WTC11 (cell line): ENCODE results near the gene TMSB4Y. TPM values are rescaled to one million over a fixed set of nuclear protein-coding genes. Genes with fewer than 3 reads are reported as not detected.

Experiments
- ATAC-seq: fragments of 200-7000 bp; cut with Tn5 transposase; 2 replicates; pipeline ENCODE4 v1.10.0; 2021; ENCODE audit warnings: mild to moderate bottlenecking, moderate library complexity
- CTCF ChIA-PET: fragments of 300-600 bp; sonication (Branson Sonifier 250); formaldehyde crosslinking; loops from one replicate; lab custom pipeline; 2021; ENCODE audit warnings: antibody characterized with exemption; lab: Charles Lee
- POLR2A ChIA-PET: fragments of 350-600 bp; sonication (Branson Sonifier 250); formaldehyde crosslinking; loops from one replicate; lab custom pipeline; 2021; ENCODE audit warnings: antibody characterized with exemption; lab: Charles Lee
- DNase-seq: peaks from one replicate; pipeline ENCODE4 v3.0.0; 2021; ENCODE audit warnings: low spot score
- H3K27ac Mint-ChIP-seq: 2 replicates; pipeline ENCODE4 v1.8.0; 2021; ENCODE audit warnings: mixed read lengths
- H3K27me3 Mint-ChIP-seq: 2 replicates; pipeline ENCODE4 v1.8.0; 2021; ENCODE audit warnings: low read depth, mild to moderate bottlenecking, moderate library complexity, mixed read lengths
- H3K36me3 Mint-ChIP-seq: 2 replicates; pipeline ENCODE4 v1.8.0; 2021; ENCODE audit warnings: mixed read lengths
- H3K4me1 Mint-ChIP-seq: 2 replicates; pipeline ENCODE4 v1.8.0; 2022; ENCODE audit warnings: mixed read lengths
- H3K4me3 Mint-ChIP-seq: 2 replicates; pipeline ENCODE4 v1.8.0; 2021; ENCODE audit warnings: mild to moderate bottlenecking, moderate library complexity, mixed read lengths
- H3K9me3 Mint-ChIP-seq: 2 replicates; pipeline ENCODE4 v1.8.0; 2021; ENCODE audit warnings: mixed read lengths
- CREB1 ChIP-seq: sonication (generic); formaldehyde crosslinking; IDR thresholded peaks from 2 replicates; pipeline ENCODE4 v1.8.0; 2023; ENCODE audit warnings: mild to moderate bottlenecking, missing genetic modification reagents
- EMX1 ChIP-seq: fragments of 250-450 bp; sonication (Bioruptor Pico); IDR thresholded peaks from 2 replicates; pipeline ENCODE4 v1.8.0; 2021; ENCODE audit warnings: mild to moderate bottlenecking
- ETV6 ChIP-seq: sonication (generic); formaldehyde crosslinking; IDR thresholded peaks from 2 replicates; pipeline ENCODE4 v1.8.1; 2022; ENCODE audit warnings: mild to moderate bottlenecking, missing genetic modification reagents
- JUN ChIP-seq: sonication (generic); formaldehyde crosslinking; IDR thresholded peaks from 2 replicates; pipeline ENCODE4 v1.8.0; 2023; ENCODE audit warnings: mild to moderate bottlenecking, missing genetic modification reagents
- KAT7 ChIP-seq: sonication (generic); formaldehyde crosslinking; IDR thresholded peaks from 2 replicates; pipeline ENCODE4 v1.8.1; 2023; ENCODE audit warnings: missing genetic modification reagents, mild to moderate bottlenecking, borderline replicate concordance
- NFYB ChIP-seq: sonication (generic); formaldehyde crosslinking; conservative IDR thresholded peaks from 2 replicates; pipeline ENCODE4 v1.8.0; 2022; ENCODE audit warnings: low read depth, missing genetic modification reagents
- PRRX2 ChIP-seq: fragments of 250-450 bp; sonication (Bioruptor Pico); IDR thresholded peaks from 2 replicates; pipeline ENCODE4 v1.8.0; 2021; ENCODE audit warnings: mild to moderate bottlenecking
- RELA ChIP-seq: sonication (generic); formaldehyde crosslinking; IDR thresholded peaks from 2 replicates; pipeline ENCODE4 v1.8.1; 2022; ENCODE audit warnings: missing genetic modification reagents, mild to moderate bottlenecking, borderline replicate concordance
- SMAD3 ChIP-seq: sonication (generic); formaldehyde crosslinking; IDR thresholded peaks from 2 replicates; pipeline ENCODE4 v1.8.0; 2022; ENCODE audit warnings: missing genetic modification reagents, mild to moderate bottlenecking, borderline replicate concordance
- SP1 ChIP-seq: sonication (generic); formaldehyde crosslinking; conservative IDR thresholded peaks from 2 replicates; pipeline ENCODE4 v1.8.1; 2022; ENCODE audit warnings: missing genetic modification reagents
- TCF7 ChIP-seq: sonication (generic); formaldehyde crosslinking; IDR thresholded peaks from 2 replicates; pipeline ENCODE4 v1.8.0; 2022; ENCODE audit warnings: mild to moderate bottlenecking, low read depth, missing genetic modification reagents, moderate library complexity
- TEAD1 ChIP-seq: sonication (generic); formaldehyde crosslinking; IDR thresholded peaks from 2 replicates; pipeline ENCODE4 v1.8.0; 2022; ENCODE audit warnings: mild to moderate bottlenecking, missing genetic modification reagents
- ZNF396 ChIP-seq: fragments of 250-450 bp; sonication (Bioruptor Pico); IDR thresholded peaks from 2 replicates; pipeline ENCODE4 v1.8.0; 2021; ENCODE audit warnings: mild to moderate bottlenecking, moderate library complexity, borderline replicate concordance
- total RNA-seq: library from RNA; stranded (reverse); gene quantifications from 3 replicates; pipeline ENCODE4 v1.2.3, GENCODE V29; 2021
- TF ChIP-seq, protein P1 (sequence below): sonication (generic); formaldehyde crosslinking; IDR thresholded peaks from 2 replicates; pipeline ENCODE4 v1.8.0; 2022; ENCODE audit warnings: mild to moderate bottlenecking, missing genetic modification reagents
- TF ChIP-seq, protein P2 (sequence below): sonication (generic); formaldehyde crosslinking; IDR thresholded peaks from 2 replicates; pipeline ENCODE4 v1.8.1; 2022; ENCODE audit warnings: missing genetic modification reagents, borderline replicate concordance
- TF ChIP-seq, protein P3 (sequence below): sonication (generic); formaldehyde crosslinking; IDR thresholded peaks from 2 replicates; pipeline ENCODE4 v1.8.1; 2023; ENCODE audit warnings: mild to moderate bottlenecking, moderate library complexity, missing genetic modification reagents
- TF ChIP-seq, protein P4 (sequence below): fragments of 250-450 bp; sonication (Bioruptor Pico); IDR thresholded peaks from 2 replicates; pipeline ENCODE4 v1.9.0; 2021; ENCODE audit warnings: mild to moderate bottlenecking
- TF ChIP-seq, protein P5 (sequence below): sonication (generic); formaldehyde crosslinking; conservative IDR thresholded peaks from 2 replicates; pipeline ENCODE4 v1.8.1; 2022; ENCODE audit warnings: mild to moderate bottlenecking, missing genetic modification reagents
- TF ChIP-seq, protein P6 (sequence below): sonication (generic); formaldehyde crosslinking; IDR thresholded peaks from 2 replicates; pipeline ENCODE4 v1.8.1; 2023; ENCODE audit warnings: mild to moderate bottlenecking, missing genetic modification reagents, moderate library complexity
- TF ChIP-seq, protein P7 (sequence below): fragments of 250-450 bp; sonication (Bioruptor Pico); conservative IDR thresholded peaks from 2 replicates; pipeline ENCODE4 v1.9.0; 2021; ENCODE audit warnings: mild to moderate bottlenecking
- TF ChIP-seq, protein P8 (sequence below): sonication (generic); formaldehyde crosslinking; IDR thresholded peaks from 2 replicates; pipeline ENCODE4 v1.8.0; 2023; ENCODE audit warnings: missing genetic modification reagents
- TF ChIP-seq, protein P9 (sequence below): fragments of 250-450 bp; sonication (Bioruptor Pico); IDR thresholded peaks from 2 replicates; pipeline ENCODE4 v1.9.0; 2021; ENCODE audit warnings: mild to moderate bottlenecking

The TMSB4Y gene
- total RNA-seq, 1 experiment from 2014 or later: 3.0 TPM

DNA sequence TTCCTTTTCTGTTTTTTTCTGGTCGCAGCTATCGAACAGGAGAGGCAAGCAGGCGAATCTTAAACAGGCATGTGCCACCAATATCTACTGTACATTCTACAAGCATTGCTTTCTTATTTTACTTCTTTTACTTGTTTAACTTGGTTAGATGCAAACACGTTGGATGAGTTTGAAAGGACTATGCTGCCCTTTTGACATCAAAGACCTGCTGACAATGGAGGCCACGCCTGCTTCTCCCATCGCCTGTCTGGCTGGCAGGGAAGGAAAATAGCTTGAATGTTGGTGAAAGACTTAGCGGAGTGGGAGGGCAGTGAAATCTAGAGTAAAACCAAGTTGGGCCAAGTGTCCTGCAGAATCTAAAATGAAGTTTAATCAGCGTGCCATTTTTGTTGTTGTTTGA is 1.5 kb downstream of the TMSB4Y start:
- Mint-ChIP-seq H3K27me3 (no peaks in the 10 kb centered on the region), H3K4me1 (peaks cover 38% of the 10 kb centered on the region), H3K4me3 (peak overlapping the region; percentile 84), H3K27ac (peak overlapping the region; percentile 94), H3K36me3 (no peaks in the 10 kb centered on the region), H3K9me3 (no peaks in the 10 kb centered on the region)
- TF ChIP-seq TEAD1 (CRISPR knock-in tag): no peak
- TF ChIP-seq, protein P1, sequence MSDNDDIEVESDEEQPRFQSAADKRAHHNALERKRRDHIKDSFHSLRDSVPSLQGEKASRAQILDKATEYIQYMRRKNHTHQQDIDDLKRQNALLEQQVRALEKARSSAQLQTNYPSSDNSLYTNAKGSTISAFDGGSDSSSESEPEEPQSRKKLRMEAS (CRISPR knock-in tag): no peak
- POLR2A ChIA-PET: interaction anchor here (1.5 kb wide), 1 partner anchor 225 kb away, joined by 3 read pairs; the partner anchor contains the start of gene UTY
- no peak for ATAC-seq
- no peak for DNase-seq
- CTCF ChIA-PET: no interaction called here

DNA sequence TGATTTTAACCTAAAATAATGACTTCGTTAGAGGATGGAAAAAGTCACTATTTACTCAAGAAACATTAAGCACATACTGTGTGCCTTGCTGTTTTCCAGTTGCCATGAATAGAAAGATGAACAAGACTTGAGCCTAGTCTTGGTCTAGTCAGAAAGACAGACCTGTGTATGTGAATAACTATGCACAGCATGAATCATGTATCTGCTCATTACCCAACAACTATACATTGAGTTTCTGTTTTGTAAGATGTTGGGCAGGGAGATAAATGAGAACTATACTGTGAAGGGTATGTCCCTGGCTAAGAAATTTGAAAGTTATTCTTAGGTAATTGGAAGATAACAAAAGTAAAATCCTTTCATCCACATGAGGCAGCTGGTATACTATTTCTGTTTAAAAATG is 4.3 kb downstream of the TMSB4Y start:
- Mint-ChIP-seq H3K27ac (no peak overlapping the region), H3K4me1 (peaks cover 22% of the 10 kb centered on the region), H3K27me3 (no peaks in the 10 kb centered on the region), H3K9me3 (no peaks in the 10 kb centered on the region), H3K4me3 (no peak overlapping the region)
- POLR2A ChIA-PET: no interaction called here
- ATAC-seq (no peak), DNase-seq (no peak)
- TF ChIP-seq, protein P2, sequence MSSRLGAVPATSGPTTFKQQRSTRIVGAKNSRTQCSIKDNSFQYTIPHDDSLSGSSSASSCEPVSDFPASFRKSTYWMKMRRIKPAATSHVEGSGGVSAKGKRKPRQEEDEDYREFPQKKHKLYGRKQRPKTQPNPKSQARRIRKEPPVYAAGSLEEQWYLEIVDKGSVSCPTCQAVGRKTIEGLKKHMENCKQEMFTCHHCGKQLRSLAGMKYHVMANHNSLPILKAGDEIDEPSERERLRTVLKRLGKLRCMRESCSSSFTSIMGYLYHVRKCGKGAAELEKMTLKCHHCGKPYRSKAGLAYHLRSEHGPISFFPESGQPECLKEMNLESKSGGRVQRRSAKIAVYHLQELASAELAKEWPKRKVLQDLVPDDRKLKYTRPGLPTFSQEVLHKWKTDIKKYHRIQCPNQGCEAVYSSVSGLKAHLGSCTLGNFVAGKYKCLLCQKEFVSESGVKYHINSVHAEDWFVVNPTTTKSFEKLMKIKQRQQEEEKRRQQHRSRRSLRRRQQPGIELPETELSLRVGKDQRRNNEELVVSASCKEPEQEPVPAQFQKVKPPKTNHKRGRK (CRISPR knock-in tag): no peak
- TF ChIP-seq, protein P3, sequence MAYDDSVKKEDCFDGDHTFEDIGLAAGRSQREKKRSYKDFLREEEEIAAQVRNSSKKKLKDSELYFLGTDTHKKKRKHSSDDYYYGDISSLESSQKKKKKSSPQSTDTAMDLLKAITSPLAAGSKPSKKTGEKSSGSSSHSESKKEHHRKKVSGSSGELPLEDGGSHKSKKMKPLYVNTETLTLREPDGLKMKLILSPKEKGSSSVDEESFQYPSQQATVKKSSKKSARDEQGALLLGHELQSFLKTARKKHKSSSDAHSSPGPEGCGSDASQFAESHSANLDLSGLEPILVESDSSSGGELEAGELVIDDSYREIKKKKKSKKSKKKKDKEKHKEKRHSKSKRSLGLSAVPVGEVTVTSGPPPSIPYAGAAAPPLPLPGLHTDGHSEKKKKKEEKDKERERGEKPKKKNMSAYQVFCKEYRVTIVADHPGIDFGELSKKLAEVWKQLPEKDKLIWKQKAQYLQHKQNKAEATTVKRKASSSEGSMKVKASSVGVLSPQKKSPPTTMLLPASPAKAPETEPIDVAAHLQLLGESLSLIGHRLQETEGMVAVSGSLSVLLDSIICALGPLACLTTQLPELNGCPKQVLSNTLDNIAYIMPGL: no peak
- TF ChIP-seq CREB1 (CRISPR knock-in tag): no peak
- TF ChIP-seq, protein P4, sequence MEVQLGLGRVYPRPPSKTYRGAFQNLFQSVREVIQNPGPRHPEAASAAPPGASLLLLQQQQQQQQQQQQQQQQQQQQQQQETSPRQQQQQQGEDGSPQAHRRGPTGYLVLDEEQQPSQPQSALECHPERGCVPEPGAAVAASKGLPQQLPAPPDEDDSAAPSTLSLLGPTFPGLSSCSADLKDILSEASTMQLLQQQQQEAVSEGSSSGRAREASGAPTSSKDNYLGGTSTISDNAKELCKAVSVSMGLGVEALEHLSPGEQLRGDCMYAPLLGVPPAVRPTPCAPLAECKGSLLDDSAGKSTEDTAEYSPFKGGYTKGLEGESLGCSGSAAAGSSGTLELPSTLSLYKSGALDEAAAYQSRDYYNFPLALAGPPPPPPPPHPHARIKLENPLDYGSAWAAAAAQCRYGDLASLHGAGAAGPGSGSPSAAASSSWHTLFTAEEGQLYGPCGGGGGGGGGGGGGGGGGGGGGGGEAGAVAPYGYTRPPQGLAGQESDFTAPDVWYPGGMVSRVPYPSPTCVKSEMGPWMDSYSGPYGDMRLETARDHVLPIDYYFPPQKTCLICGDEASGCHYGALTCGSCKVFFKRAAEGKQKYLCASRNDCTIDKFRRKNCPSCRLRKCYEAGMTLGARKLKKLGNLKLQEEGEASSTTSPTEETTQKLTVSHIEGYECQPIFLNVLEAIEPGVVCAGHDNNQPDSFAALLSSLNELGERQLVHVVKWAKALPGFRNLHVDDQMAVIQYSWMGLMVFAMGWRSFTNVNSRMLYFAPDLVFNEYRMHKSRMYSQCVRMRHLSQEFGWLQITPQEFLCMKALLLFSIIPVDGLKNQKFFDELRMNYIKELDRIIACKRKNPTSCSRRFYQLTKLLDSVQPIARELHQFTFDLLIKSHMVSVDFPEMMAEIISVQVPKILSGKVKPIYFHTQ (CRISPR knock-in tag): no peak
- TF ChIP-seq, protein P5, sequence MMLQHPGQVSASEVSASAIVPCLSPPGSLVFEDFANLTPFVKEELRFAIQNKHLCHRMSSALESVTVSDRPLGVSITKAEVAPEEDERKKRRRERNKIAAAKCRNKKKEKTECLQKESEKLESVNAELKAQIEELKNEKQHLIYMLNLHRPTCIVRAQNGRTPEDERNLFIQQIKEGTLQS (CRISPR knock-in tag): no peak
- no peak for TF ChIP-seq ETV6 (CRISPR knock-in tag)
- TF ChIP-seq, protein P6, sequence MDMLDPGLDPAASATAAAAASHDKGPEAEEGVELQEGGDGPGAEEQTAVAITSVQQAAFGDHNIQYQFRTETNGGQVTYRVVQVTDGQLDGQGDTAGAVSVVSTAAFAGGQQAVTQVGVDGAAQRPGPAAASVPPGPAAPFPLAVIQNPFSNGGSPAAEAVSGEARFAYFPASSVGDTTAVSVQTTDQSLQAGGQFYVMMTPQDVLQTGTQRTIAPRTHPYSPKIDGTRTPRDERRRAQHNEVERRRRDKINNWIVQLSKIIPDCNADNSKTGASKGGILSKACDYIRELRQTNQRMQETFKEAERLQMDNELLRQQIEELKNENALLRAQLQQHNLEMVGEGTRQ (CRISPR knock-in tag): no peak
- TF ChIP-seq, protein P7, sequence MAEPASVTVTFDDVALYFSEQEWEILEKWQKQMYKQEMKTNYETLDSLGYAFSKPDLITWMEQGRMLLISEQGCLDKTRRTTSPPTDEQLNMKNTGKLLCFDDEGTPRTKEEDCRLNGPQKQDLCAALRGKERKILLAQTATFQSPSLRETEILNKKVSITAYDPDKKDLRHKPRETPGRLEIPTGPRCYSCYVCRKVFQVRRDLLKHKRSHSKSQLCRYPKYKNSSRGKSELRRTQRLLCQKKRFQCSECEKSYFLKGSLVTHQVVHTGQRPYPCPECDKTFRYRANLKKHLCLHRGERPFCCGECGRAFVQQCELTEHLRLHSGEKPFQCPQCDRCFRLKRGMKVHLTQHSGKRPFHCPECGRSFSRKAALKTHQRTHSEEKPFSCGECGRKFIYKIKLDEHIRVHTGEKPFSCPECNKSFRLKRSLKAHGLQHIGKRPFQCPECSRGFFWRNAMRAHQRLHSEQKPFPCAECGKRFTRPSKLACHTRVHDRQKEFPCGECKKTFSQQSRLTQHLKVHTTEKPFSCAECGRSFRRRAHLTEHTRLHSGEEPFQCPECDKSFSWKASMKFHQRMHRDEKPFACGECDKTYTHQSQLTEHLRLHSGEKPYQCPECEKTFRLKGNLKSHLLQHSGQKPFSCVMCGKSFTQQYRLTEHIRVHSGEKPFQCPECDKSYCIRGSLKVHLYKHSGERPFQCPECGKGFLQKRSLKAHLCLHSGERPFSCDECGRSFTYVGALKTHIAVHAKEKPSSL (CRISPR knock-in tag): no peak
- no peak for TF ChIP-seq TCF7 (CRISPR knock-in tag)
- no peak for TF ChIP-seq SMAD3 (CRISPR knock-in tag)
- TF ChIP-seq, protein P8, sequence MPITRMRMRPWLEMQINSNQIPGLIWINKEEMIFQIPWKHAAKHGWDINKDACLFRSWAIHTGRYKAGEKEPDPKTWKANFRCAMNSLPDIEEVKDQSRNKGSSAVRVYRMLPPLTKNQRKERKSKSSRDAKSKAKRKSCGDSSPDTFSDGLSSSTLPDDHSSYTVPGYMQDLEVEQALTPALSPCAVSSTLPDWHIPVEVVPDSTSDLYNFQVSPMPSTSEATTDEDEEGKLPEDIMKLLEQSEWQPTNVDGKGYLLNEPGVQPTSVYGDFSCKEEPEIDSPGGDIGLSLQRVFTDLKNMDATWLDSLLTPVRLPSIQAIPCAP (CRISPR knock-in tag): no peak
- TF ChIP-seq KAT7 (CRISPR knock-in tag): no peak
- TF ChIP-seq, protein P9, sequence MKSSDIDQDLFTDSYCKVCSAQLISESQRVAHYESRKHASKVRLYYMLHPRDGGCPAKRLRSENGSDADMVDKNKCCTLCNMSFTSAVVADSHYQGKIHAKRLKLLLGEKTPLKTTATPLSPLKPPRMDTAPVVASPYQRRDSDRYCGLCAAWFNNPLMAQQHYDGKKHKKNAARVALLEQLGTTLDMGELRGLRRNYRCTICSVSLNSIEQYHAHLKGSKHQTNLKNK (CRISPR knock-in tag): no peak
- TF ChIP-seq JUN (CRISPR knock-in tag): no peak
- no peak for TF ChIP-seq RELA (CRISPR knock-in tag)
- no peak for TF ChIP-seq PRRX2 (CRISPR knock-in tag)
- TF ChIP-seq ZNF396 (CRISPR knock-in tag): no peak
- TF ChIP-seq SP1: no peak
- TF ChIP-seq NFYB (CRISPR knock-in tag): no peak
- TF ChIP-seq EMX1 (CRISPR knock-in tag): no peak
- TF ChIP-seq, all 79 proteins: peak for 0
- peaks cover 8% of the 10 kb centered on the region; the same call in 1 of the 2 replicates for H3K36me3 Mint-ChIP-seq
- CTCF ChIA-PET: no interaction called here
